Measurements from ENCODE around the gene CCDC70.

Gene CCDC70

GRCh38 chr13:51831519-51831918 is 30.2 kb upstream of the CCDC70 start:
- Histone ChIP-seq H3K4me1 (ENCODE audit: control insufficient read depth, insufficient read depth, low read length) (peaks cover 14% of the 10 kb centered on the region), H3K9ac (ENCODE audit: low read length in 2 of 2) (no peak overlapping the region), H3K27me3 (ENCODE audit: control insufficient read depth in 1 of 2, insufficient read depth in 2 of 2, low read length in 2 of 2) (no peaks in the 10 kb centered on the region), H3K36me3 (ENCODE audit: control insufficient read depth in 2 of 2, insufficient read depth in 2 of 2, low read length in 2 of 2) (no peaks in the 10 kb centered on the region), H3K27ac (ENCODE audit: low read length) (no peak overlapping the region), H3K9me3 (ENCODE audit: control insufficient read depth in 2 of 2, low read length in 2 of 2) (no peaks in the 10 kb centered on the region), H3K4me3 (ENCODE audit: low read length in 2 of 2) (no peak overlapping the region)

GRCh38 chr13:51832471-51833152 is 29.2 kb upstream of the CCDC70 start:
- Histone ChIP-seq H3K36me3 (ENCODE audit: control insufficient read depth in 2 of 2, insufficient read depth in 2 of 2, low read length in 2 of 2) (no peaks in the 10 kb centered on the region), H3K4me1 (ENCODE audit: control insufficient read depth, insufficient read depth, low read length) (peaks cover 5% of the 10 kb centered on the region), H3K27me3 (ENCODE audit: control insufficient read depth in 1 of 2, insufficient read depth in 2 of 2, low read length in 2 of 2) (no peaks in the 10 kb centered on the region), H3K4me3 (ENCODE audit: low read length in 2 of 2) (no peak overlapping the region), H3K9me3 (ENCODE audit: control insufficient read depth in 2 of 2, low read length in 2 of 2) (no peaks in the 10 kb centered on the region), H3K9ac (ENCODE audit: low read length in 2 of 2) (no peak overlapping the region), H3K27ac (ENCODE audit: low read length) (no peak overlapping the region)

DNA sequence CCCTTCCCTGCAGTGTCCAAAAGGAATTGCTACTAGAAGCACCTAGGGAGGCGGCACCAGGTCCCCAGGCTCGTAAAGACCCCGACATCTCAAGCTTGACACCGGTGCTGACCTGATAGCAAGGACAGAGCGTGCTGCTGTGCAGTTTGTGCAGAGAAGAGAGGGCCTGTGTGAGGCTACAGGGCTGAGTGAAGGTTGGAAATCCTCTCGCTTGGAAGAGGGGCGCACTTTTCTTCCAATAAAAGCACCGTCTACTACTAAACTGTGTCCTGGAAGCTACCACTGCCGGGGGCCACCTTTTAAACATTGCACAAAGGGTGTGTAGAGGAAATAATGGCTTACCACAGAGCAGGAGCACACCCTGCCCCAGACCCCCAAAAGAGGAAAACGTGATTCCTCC is 27.8 kb upstream of the CCDC70 start:
- H3K36me3 ChIP-seq (ENCODE audit: control insufficient read depth in 2 of 2, insufficient read depth in 2 of 2, low read length in 2 of 2), result no peaks in the 10 kb centered on the region
- H3K9ac ChIP-seq (ENCODE audit: low read length in 2 of 2), result no peak overlapping the region
- peaks cover 5% of the 10 kb centered on the region for H3K4me1 ChIP-seq (ENCODE audit: control insufficient read depth, insufficient read depth, low read length)
- H3K27ac ChIP-seq (ENCODE audit: low read length), result no peak overlapping the region
- H3K9me3 ChIP-seq (ENCODE audit: control insufficient read depth in 2 of 2, low read length in 2 of 2), result no peaks in the 10 kb centered on the region
- H3K4me3 ChIP-seq (ENCODE audit: low read length in 2 of 2), result no peak overlapping the region
- H3K27me3 ChIP-seq (ENCODE audit: control insufficient read depth in 1 of 2, insufficient read depth in 2 of 2, low read length in 2 of 2), result no peaks in the 10 kb centered on the region

DNA sequence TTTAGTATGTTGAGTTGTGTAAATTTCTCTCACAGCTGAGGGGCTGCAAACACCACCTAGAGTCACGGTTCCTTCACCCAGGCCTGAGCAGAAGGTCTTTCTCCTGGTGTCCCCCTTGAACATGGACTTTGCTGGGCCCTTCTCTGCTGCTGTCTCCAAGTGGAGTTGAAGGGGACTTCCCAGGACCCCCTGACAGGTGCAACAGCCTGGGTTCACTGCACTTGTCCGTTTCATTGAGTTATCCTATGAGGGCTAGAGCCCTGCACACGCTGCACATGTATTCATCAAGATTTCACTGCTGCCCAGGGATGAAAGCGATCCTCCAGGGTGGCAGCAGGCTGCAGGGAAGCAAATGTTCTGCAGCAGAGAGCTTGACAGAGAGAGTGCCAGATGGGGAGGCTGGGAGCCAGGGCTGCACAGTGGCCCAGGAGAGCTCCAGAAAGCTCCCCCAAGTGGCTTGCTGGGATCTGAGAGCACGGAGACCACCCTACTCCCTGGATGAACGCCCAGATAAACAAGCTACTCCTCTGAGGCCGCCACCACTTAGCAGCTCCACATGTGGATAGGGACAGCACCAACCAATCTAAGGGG is 27.1 kb upstream of the CCDC70 start:
- peaks cover 5% of the 10 kb centered on the region for H3K4me1 ChIP-seq (ENCODE audit: control insufficient read depth, insufficient read depth, low read length)
- no peaks in the 10 kb centered on the region for H3K27me3 ChIP-seq (ENCODE audit: control insufficient read depth in 1 of 2, insufficient read depth in 2 of 2, low read length in 2 of 2)
- no peak overlapping the region for H3K9ac ChIP-seq (ENCODE audit: low read length in 2 of 2)
- no peak overlapping the region for H3K27ac ChIP-seq (ENCODE audit: low read length)
- H3K36me3 ChIP-seq (ENCODE audit: control insufficient read depth in 2 of 2, insufficient read depth in 2 of 2, low read length in 2 of 2), result no peaks in the 10 kb centered on the region
- H3K4me3 ChIP-seq (ENCODE audit: low read length in 2 of 2), result no peak overlapping the region
- H3K9me3 ChIP-seq (ENCODE audit: control insufficient read depth in 2 of 2, low read length in 2 of 2), result no peaks in the 10 kb centered on the region

DNA sequence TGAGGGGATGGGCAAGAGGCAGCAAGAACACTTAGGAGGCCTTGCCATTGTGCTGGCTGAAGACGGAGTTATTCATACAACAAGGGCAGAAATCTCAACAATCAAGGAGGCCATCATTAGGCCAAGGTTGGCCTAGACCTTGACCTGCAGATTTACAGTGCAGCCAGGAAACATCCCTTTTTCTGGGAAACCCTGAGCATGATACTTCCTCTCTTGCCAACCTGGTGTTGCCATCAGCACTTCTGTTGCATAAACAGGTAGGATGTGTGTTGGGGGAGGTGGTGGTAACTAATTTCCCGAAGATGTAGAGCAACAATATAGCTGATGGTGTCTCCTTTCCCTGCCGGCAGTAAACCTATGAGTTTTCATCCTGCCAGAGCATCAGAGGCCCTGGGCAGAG is 24.8 kb upstream of the CCDC70 start:
- Histone ChIP-seq H3K4me3 (ENCODE audit: low read length in 2 of 2) (no peak overlapping the region), H3K27me3 (ENCODE audit: control insufficient read depth in 1 of 2, insufficient read depth in 2 of 2, low read length in 2 of 2) (no peaks in the 10 kb centered on the region), H3K36me3 (ENCODE audit: control insufficient read depth in 2 of 2, insufficient read depth in 2 of 2, low read length in 2 of 2) (no peaks in the 10 kb centered on the region), H3K9me3 (ENCODE audit: control insufficient read depth in 2 of 2, low read length in 2 of 2) (no peaks in the 10 kb centered on the region), H3K4me1 (ENCODE audit: control insufficient read depth, insufficient read depth, low read length) (peaks cover 5% of the 10 kb centered on the region), H3K9ac (ENCODE audit: low read length in 2 of 2) (no peak overlapping the region), H3K27ac (ENCODE audit: low read length) (no peak overlapping the region)

GRCh38 chr13:51838240-51838846 is 23.4 kb upstream of the CCDC70 start:
- no peaks in the 10 kb centered on the region for H3K27me3 ChIP-seq (ENCODE audit: control insufficient read depth in 1 of 2, insufficient read depth in 2 of 2, low read length in 2 of 2)

GRCh38 chr13:51839711-51840540 is 21.8 kb upstream of the CCDC70 start:
- Histone ChIP-seq H3K27me3 (ENCODE audit: control insufficient read depth in 1 of 2, insufficient read depth in 2 of 2, low read length in 2 of 2) (no peaks in the 10 kb centered on the region), H3K4me1 (ENCODE audit: control insufficient read depth, insufficient read depth, low read length) (peaks cover 2% of the 10 kb centered on the region), H3K27ac (ENCODE audit: low read length) (no peak overlapping the region), H3K9ac (ENCODE audit: low read length in 2 of 2) (no peak overlapping the region), H3K9me3 (ENCODE audit: control insufficient read depth in 2 of 2, low read length in 2 of 2) (no peaks in the 10 kb centered on the region), H3K4me3 (ENCODE audit: low read length in 2 of 2) (no peak overlapping the region), H3K36me3 (ENCODE audit: control insufficient read depth in 2 of 2, insufficient read depth in 2 of 2, low read length in 2 of 2) (no peaks in the 10 kb centered on the region)

More at GRCh38 chr13:51838240-51838846, 23.4 kb upstream of the CCDC70 start:
- H3K36me3 ChIP-seq (ENCODE audit: control insufficient read depth in 2 of 2, insufficient read depth in 2 of 2, low read length in 2 of 2), result no peaks in the 10 kb centered on the region
- H3K4me3 ChIP-seq (ENCODE audit: low read length in 2 of 2), result no peak overlapping the region
- no peak overlapping the region for H3K9ac ChIP-seq (ENCODE audit: low read length in 2 of 2)
- H3K4me1 ChIP-seq (ENCODE audit: control insufficient read depth, insufficient read depth, low read length), result no peaks in the 10 kb centered on the region
- no peak overlapping the region for H3K27ac ChIP-seq (ENCODE audit: low read length)
- H3K9me3 ChIP-seq (ENCODE audit: control insufficient read depth in 2 of 2, low read length in 2 of 2), result no peaks in the 10 kb centered on the region

- Histone ChIP-seq H3K36me3 (ENCODE audit: control insufficient read depth in 2 of 2, insufficient read depth in 2 of 2, low read length in 2 of 2) (no peaks in the 10 kb centered on the region), H3K9ac (ENCODE audit: low read length in 2 of 2) (no peak overlapping the region), H3K4me3 (ENCODE audit: low read length in 2 of 2) (no peak overlapping the region), H3K4me1 (ENCODE audit: control insufficient read depth, insufficient read depth, low read length) (peaks cover 2% of the 10 kb centered on the region), H3K9me3 (ENCODE audit: control insufficient read depth in 2 of 2, low read length in 2 of 2) (no peaks in the 10 kb centered on the region), H3K27me3 (ENCODE audit: control insufficient read depth in 1 of 2, insufficient read depth in 2 of 2, low read length in 2 of 2) (no peaks in the 10 kb centered on the region), H3K27ac (ENCODE audit: low read length) (no peak overlapping the region)
These were observed 20.9 kb upstream of the CCDC70 start for GRCh38 chr13:51840917-51841316.

- Histone ChIP-seq H3K36me3 (ENCODE audit: control insufficient read depth in 2 of 2, insufficient read depth in 2 of 2, low read length in 2 of 2) (no peaks in the 10 kb centered on the region), H3K9me3 (ENCODE audit: control insufficient read depth in 2 of 2, low read length in 2 of 2) (no peaks in the 10 kb centered on the region), H3K4me1 (ENCODE audit: control insufficient read depth, insufficient read depth, low read length) (peaks cover 2% of the 10 kb centered on the region), H3K4me3 (ENCODE audit: low read length in 2 of 2) (no peak overlapping the region), H3K9ac (ENCODE audit: low read length in 2 of 2) (no peak overlapping the region), H3K27me3 (ENCODE audit: control insufficient read depth in 1 of 2, insufficient read depth in 2 of 2, low read length in 2 of 2) (no peaks in the 10 kb centered on the region), H3K27ac (ENCODE audit: low read length) (no peak overlapping the region)
These were observed 20.0 kb upstream of the CCDC70 start for GRCh38 chr13:51841732-51842131.

DNA sequence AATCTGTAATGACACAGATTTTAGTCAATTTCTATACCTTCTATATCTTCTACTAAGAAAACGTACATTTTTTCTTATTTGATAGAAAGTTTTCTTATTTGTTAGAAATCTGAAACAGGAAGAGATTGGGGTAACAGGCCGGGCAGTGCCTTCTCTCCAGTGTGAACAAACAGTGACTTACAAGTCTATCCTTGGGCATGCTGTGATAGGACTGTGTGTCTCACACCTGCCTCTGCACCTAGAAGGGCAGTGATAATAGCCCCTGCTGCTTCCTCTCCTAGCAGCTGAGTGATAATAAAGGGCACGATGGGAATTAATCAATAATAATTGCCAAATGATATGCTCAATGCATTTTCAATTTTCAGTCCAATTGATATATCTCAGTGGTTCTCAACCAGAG is 18.2 kb upstream of the CCDC70 start:
- Histone ChIP-seq H3K9ac (ENCODE audit: low read length in 2 of 2) (no peak overlapping the region), H3K27ac (ENCODE audit: low read length) (no peak overlapping the region), H3K4me3 (ENCODE audit: low read length in 2 of 2) (no peak overlapping the region), H3K9me3 (ENCODE audit: control insufficient read depth in 2 of 2, low read length in 2 of 2) (no peaks in the 10 kb centered on the region), H3K36me3 (ENCODE audit: control insufficient read depth in 2 of 2, insufficient read depth in 2 of 2, low read length in 2 of 2) (no peaks in the 10 kb centered on the region), H3K4me1 (ENCODE audit: control insufficient read depth, insufficient read depth, low read length) (peaks cover 2% of the 10 kb centered on the region), H3K27me3 (ENCODE audit: control insufficient read depth in 1 of 2, insufficient read depth in 2 of 2, low read length in 2 of 2) (no peaks in the 10 kb centered on the region)
